H1 (cell line): ENCODE data around the gene ODAD3. TPM values are rescaled to one million over a fixed set of nuclear protein-coding genes. Genes with fewer than 3 reads are reported as not detected.

Experiments used
- GABPA ChIP-seq: IDR thresholded peaks from 2 replicates; pipeline ENCODE4 v1.6.1; 2011; ENCODE audit warnings: mild to moderate bottlenecking, low read length, moderate library complexity, borderline replicate concordance; ENCODE audit not compliant: insufficient read depth
- PHF8 ChIP-seq: fragments of 200-600 bp; sonication (generic); conservative IDR thresholded peaks from 2 replicates; pipeline ENCODE4 v1.7.1; 2012; ENCODE audit warnings: low read depth, mild to moderate bottlenecking, inconsistent platforms, low read length, moderate library complexity
- polyA plus RNA-seq, 7 experiments: library from polyadenylated mRNA; depleted of rRNA in 3 of 7; stranded (reverse) in 5 of 7; unstranded in 2 of 7; fragments of >200 nt in 5 of 7; fragments of 200-250 nt in 2 of 7; gene quantifications; 1 replicate in 5 of 7; 2 replicates in 1 of 7; 4 replicates in 1 of 7; pipeline versions ENCODE4 v1.2.1 to v1.2.3, GENCODE V29; 2011 to 2013; ENCODE audit warnings: missing spikeins in 2 of 7, mixed read lengths in 2 of 7
- total RNA-seq: library from RNA; stranded (reverse); fragmentation: NEBNext Ultra II Directional; extraction: Animal tissue kit (Norgen Biotek cat#: 25700); gene quantifications from 2 replicates; pipeline ENCODE4 v1.2.1, GENCODE V29; 2021

Gene ODAD3
- total and polyA plus RNA-seq, 2 of the 8 experiments (the other 6 are each of a cell fraction or from before 2014, with no cell fraction given), result 2.1 to 2.2 TPM

- TF ChIP-seq GABPA, result no peak
- no peak for TF ChIP-seq PHF8
- TF ChIP-seq, all 59 proteins: peak for 0
Measured at GRCh38 chr19:11404588-11405222, 30.2 kb downstream of the ODAD3 start (continued).
